Parathyroid adenoma (tissue), 2 donors: Measurements from ENCODE around the gene PEAK1.
"Not testable (repeated sequence)": the region's sequence is repeated elsewhere in the genome, so short reads cannot be mapped to it uniquely, and the experiment has no call there.

ENCODE experiments used
- H2AFZ ChIP-seq: fragments of 300-600 bp; sonication (generic); one replicate; pipeline ENCODE4 v1.7.0; 2017; ENCODE audit warnings: antibody characterized with exemption, mild to moderate bottlenecking
- H3K27ac ChIP-seq: fragments of 300-600 bp; sonication (generic); one replicate; pipeline ENCODE4 v1.7.0; 2017
- H3K27me3 ChIP-seq: fragments of 300-600 bp; sonication (generic); one replicate; pipeline ENCODE4 v1.7.0; 2017; ENCODE audit warnings: low read length; ENCODE audit not compliant: control insufficient read depth, insufficient read depth
- H3K36me3 ChIP-seq: fragments of 300-600 bp; sonication (generic); one replicate; pipeline ENCODE4 v1.7.0; 2017; ENCODE audit warnings: low read length; ENCODE audit not compliant: control insufficient read depth, insufficient read depth
- H3K4me1 ChIP-seq: fragments of 300-600 bp; sonication (generic); one replicate; pipeline ENCODE4 v1.7.0; 2017; ENCODE audit warnings: control low read depth
- H3K4me2 ChIP-seq: fragments of 300-600 bp; sonication (generic); one replicate; pipeline ENCODE4 v1.7.0; 2017; ENCODE audit warnings: low read length
- H3K4me3 ChIP-seq: fragments of 300-600 bp; sonication (generic); one replicate; pipeline ENCODE4 v1.7.0; 2017; ENCODE audit warnings: low read depth, low read length
- H3K79me2 ChIP-seq: fragments of 300-600 bp; sonication (generic); one replicate; pipeline ENCODE4 v1.7.0; 2017; ENCODE audit warnings: control low read depth
- H3K9ac ChIP-seq: fragments of 300-600 bp; sonication (generic); one replicate; pipeline ENCODE4 v1.7.0; 2017; ENCODE audit warnings: mild to moderate bottlenecking
- H3K9me3 ChIP-seq: fragments of 300-600 bp; sonication (generic); one replicate; pipeline ENCODE4 v1.7.0; 2017; ENCODE audit warnings: low read length; ENCODE audit not compliant: control insufficient read depth
- CTCF ChIP-seq: fragments of 300-600 bp; sonication (generic); IDR thresholded peaks from one replicate; pipeline ENCODE4 v1.7.0; 2017; ENCODE audit warnings: antibody characterized with exemption, mild to moderate bottlenecking
- donor health status: primary hyperparathyroidism.

Gene PEAK1

GRCh38 chr15:77181305-77182074, 238.4 kb downstream of the PEAK1 start:
- Histone ChIP-seq H3K4me1 (no peaks in the 10 kb centered on the region), H3K27ac (no peak overlapping the region)
- no peak for TF ChIP-seq CTCF

GRCh38 chr15:77180757-77181156, 239.1 kb downstream of the PEAK1 start:
- Histone ChIP-seq H2AFZ (no peak overlapping the region), H3K79me2 (no peaks in the 10 kb centered on the region), H3K9me3 (no peaks in the 10 kb centered on the region), H3K27ac (no peak overlapping the region), H3K9ac (no peak overlapping the region), H3K4me1 (no peaks in the 10 kb centered on the region), H3K36me3 (no peaks in the 10 kb centered on the region), H3K4me2 (no peak overlapping the region), H3K27me3 (no peaks in the 10 kb centered on the region), H3K4me3 (no peak overlapping the region)
- TF ChIP-seq CTCF: no peak

More at GRCh38 chr15:77181305-77182074, 238.4 kb downstream of the PEAK1 start:
- Histone ChIP-seq H3K79me2 (no peaks in the 10 kb centered on the region), H3K9me3 (no peaks in the 10 kb centered on the region), H2AFZ (no peak overlapping the region), H3K36me3 (no peaks in the 10 kb centered on the region), H3K4me3 (no peak overlapping the region), H3K4me2 (no peak overlapping the region), H3K9ac (no peak overlapping the region), H3K27me3 (no peaks in the 10 kb centered on the region)

GRCh38 chr15:77180270-77180669, 239.6 kb downstream of the PEAK1 start:
- H3K4me1 ChIP-seq: no peaks in the 10 kb centered on the region
- no peaks in the 10 kb centered on the region for H3K27me3 ChIP-seq
- H3K9me3 ChIP-seq: no peaks in the 10 kb centered on the region
- no peak overlapping the region for H3K27ac ChIP-seq
- no peak overlapping the region for H3K9ac ChIP-seq
- no peaks in the 10 kb centered on the region for H3K36me3 ChIP-seq
- H3K4me2 ChIP-seq: no peak overlapping the region
- TF ChIP-seq CTCF: no peak
- H2AFZ ChIP-seq: no peak overlapping the region
- no peak overlapping the region for H3K4me3 ChIP-seq
- H3K79me2 ChIP-seq: no peaks in the 10 kb centered on the region

GRCh38 chr15:77179541-77179998, 240.3 kb downstream of the PEAK1 start:
- Histone ChIP-seq H3K4me1 (no peaks in the 10 kb centered on the region), H3K27ac (no peak overlapping the region), H3K9ac (no peak overlapping the region), H3K4me3 (no peak overlapping the region), H3K4me2 (no peak overlapping the region), H3K9me3 (no peaks in the 10 kb centered on the region), H3K79me2 (no peaks in the 10 kb centered on the region), H3K36me3 (no peaks in the 10 kb centered on the region), H3K27me3 (no peaks in the 10 kb centered on the region), H2AFZ (no peak overlapping the region)
- no peak for TF ChIP-seq CTCF

- H3K4me2 ChIP-seq: no peak overlapping the region
- no peaks in the 10 kb centered on the region for H3K4me1 ChIP-seq
- H3K27me3 ChIP-seq: no peaks in the 10 kb centered on the region
- no peaks in the 10 kb centered on the region for H3K36me3 ChIP-seq
- no peaks in the 10 kb centered on the region for H3K9me3 ChIP-seq
- H3K79me2 ChIP-seq: no peaks in the 10 kb centered on the region
- no peak for TF ChIP-seq CTCF
- no peak overlapping the region for H3K9ac ChIP-seq
- H3K4me3 ChIP-seq: no peak overlapping the region
- no peak overlapping the region for H3K27ac ChIP-seq
- H2AFZ ChIP-seq: no peak overlapping the region
Measured at GRCh38 chr15:77178411-77178810, 241.5 kb downstream of the PEAK1 start.

GRCh38 chr15:77176148-77176547, 243.8 kb downstream of the PEAK1 start:
- H3K9ac ChIP-seq, H3K4me3 ChIP-seq, H3K9me3 ChIP-seq, H3K27ac ChIP-seq, H3K79me2 ChIP-seq, H3K27me3 ChIP-seq, H3K4me1 ChIP-seq, H3K36me3 ChIP-seq, H3K4me2 ChIP-seq, H2AFZ ChIP-seq: not testable (repeated sequence)
